Sciatic nerve (tissue), 2 donors: ENCODE measurements around the gene ARMC9. TPM values are rescaled to one million over a fixed set of nuclear protein-coding genes. Genes with fewer than 3 reads are reported as not detected.

Experiments used
- ATAC-seq: fragments of 200-7000 bp; cut with Tn5 transposase; one replicate; pipeline ENCODE4 v1.9.1; 2020; ENCODE audit warnings: mild to moderate bottlenecking, moderate library complexity
- DNase-seq: peaks from one replicate; pipeline ENCODE4 v3.0.0-alpha.2; 2020; ENCODE audit warnings: low spot score
- intact Hi-C: fragments of 100-400 bp; cut with DNase I; formaldehyde crosslinking; loops from one replicate; pipeline ENCODE4 v1.14.2; 2022
- microRNA-seq: library from miRNA; unstranded; fragments of <30 nt; microRNA quantifications from one replicate; pipeline ENCODE4 v1.2.0, GENCODE V29; 2020
- total RNA-seq: library from RNA; stranded (reverse); fragmentation: NEBNext Ultra II Directional; extraction: Animal tissue kit (Norgen Biotek cat#: 25700); gene quantifications from one replicate; pipeline ENCODE4 v1.2.1, GENCODE V29; 2021
- donor health status: DM: no; HTN: no; CAD: no.
- donor health status: DM: no; HTN: no; CAD: no.

Gene ARMC9
- total RNA-seq, 1 donor from 2014 or later: 15.4 TPM

GRCh38 chr2:231411831-231412617 is 213.6 kb downstream of the ARMC9 start:
- intact Hi-C loops: loop anchor here (5.0 kb wide), 1 partner anchor 180 kb away; no protein-coding TSS in a partner anchor
- DNase-seq (peak; percentile 92), ATAC-seq (peak; percentile 98)

GRCh38 chr2:231412618-231412963 is 214.2 kb downstream of the ARMC9 start:
- peak; percentile 25 for ATAC-seq
- no peak for DNase-seq
- intact Hi-C loops: loop anchor here (5.0 kb wide), 1 partner anchor 180 kb away; no protein-coding TSS in a partner anchor

GRCh38 chr2:231413456-231413855 is 215.0 kb downstream of the ARMC9 start:
- intact Hi-C loops: loop anchor here (5.0 kb wide), 1 partner anchor 181 kb away; no protein-coding TSS in a partner anchor
- DNase-seq (no peak), ATAC-seq (no peak)

GRCh38 chr2:231413921-231414476 is 215.6 kb downstream of the ARMC9 start:
- intact Hi-C loops: loop anchor here (5.0 kb wide), 1 partner anchor 182 kb away; no protein-coding TSS in a partner anchor
- DNase-seq (no peak), ATAC-seq (no peak)

GRCh38 chr2:231415029-231415428 is 216.6 kb downstream of the ARMC9 start:
- ATAC-seq: no peak

GRCh38 chr2:231418820-231419640 is 220.6 kb downstream of the ARMC9 start:
- intact Hi-C loops: no loop called here
- ATAC-seq (no peak), DNase-seq (no peak)

More at GRCh38 chr2:231415029-231415428, 216.6 kb downstream of the ARMC9 start:
- intact Hi-C loops: no loop called here
- DNase-seq: no peak

- ATAC-seq (no peak), DNase-seq (no peak)
- intact Hi-C loops: no loop called here
Observed at GRCh38 chr2:231421051-231421580, 222.7 kb downstream of the ARMC9 start.

GRCh38 chr2:231422056-231422455 is 223.6 kb downstream of the ARMC9 start:
- intact Hi-C loops: no loop called here
- no peak for ATAC-seq
- DNase-seq: no peak

- intact Hi-C loops: no loop called here
- no peak for ATAC-seq
Observed at GRCh38 chr2:231423176-231423575, 224.7 kb downstream of the ARMC9 start.

More at GRCh38 chr2:231423176-231423575, 224.7 kb downstream of the ARMC9 start:
- no peak for DNase-seq

Small RNA genes within 50 kb of the gene (microRNA-seq; reads per million reads assigned to microRNA genes)
- not detected for gene MIR4777

Other genes starting within 250 kb of the ARMC9 start
- gene SPATA3, start 202.5 kb upstream of the ARMC9 start, total RNA-seq: not detected
- gene C2orf72, start 161.1 kb upstream of the ARMC9 start, total RNA-seq: 2.7 TPM
- gene PSMD1, start 141.8 kb upstream of the ARMC9 start, total RNA-seq: 73.6 TPM
- 1.2 TPM for gene HTR2B, start 73.6 kb upstream of the ARMC9 start, total RNA-seq
- gene B3GNT7, start 197.1 kb downstream of the ARMC9 start, total RNA-seq: 4.2 TPM